SK-N-MC (cell line): ENCODE results near the gene PSME4.
"Not testable (repeated sequence)": the region's sequence is repeated elsewhere in the genome, so short reads cannot be mapped to it uniquely, and the experiment has no call there.

Source experiments
- DNase-seq: peaks from one replicate; pipeline ENCODE4 v3.0.0-alpha.2; 2011; ENCODE audit warnings: low read depth, low spot score
- H3K27ac ChIP-seq: fragments of 200-600 bp; sonication (generic); 2 replicates; pipeline ENCODE4 v1.5.1; 2016; ENCODE audit warnings: mixed run types
- H3K36me3 ChIP-seq: fragments of 200-600 bp; sonication (generic); 2 replicates; pipeline ENCODE4 v1.6.1; 2017; ENCODE audit warnings: antibody characterized with exemption, low read length, mixed read lengths; ENCODE audit not compliant: insufficient read depth
- H3K4me3 ChIP-seq: fragments of 200-600 bp; sonication (generic); 2 replicates; pipeline ENCODE4 v1.5.1; 2016
- H3K9ac ChIP-seq: fragments of 200-600 bp; sonication (generic); 2 replicates; pipeline ENCODE4 v1.8.0; 2017; ENCODE audit warnings: mixed run types, mixed read lengths; ENCODE audit not compliant: insufficient read length
- H3K9me3 ChIP-seq: fragments of 200-600 bp; sonication (generic); 2 replicates; pipeline ENCODE4 v1.6.1; 2017; ENCODE audit warnings: low read depth, mild to moderate bottlenecking, antibody characterized with exemption, low read length, moderate library complexity, mixed read lengths
- EZH2 ChIP-seq: fragments of 200-600 bp; sonication (generic); IDR thresholded peaks from one replicate; pipeline ENCODE4 v1.6.1; 2017; ENCODE audit warnings: antibody characterized with exemption
- FOXP2 ChIP-seq: optimal IDR thresholded peaks from 2 replicates; pipeline ENCODE3; 2011; ENCODE audit warnings: mild to moderate bottlenecking, moderate library complexity; ENCODE audit not compliant: insufficient read depth; ENCODE audit errors: extremely low read length, control extremely low read depth
- POLR2AphosphoS5 ChIP-seq: IDR thresholded peaks from 2 replicates; pipeline ENCODE4 v1.6.1; 2012; ENCODE audit warnings: mild to moderate bottlenecking, low read depth, low read length, borderline replicate concordance

Gene PSME4

GRCh38 chr2:53843595-53843994 lies 127.2 kb downstream of the PSME4 start:
- DNase-seq, result peak; percentile 30
- Histone ChIP-seq H3K27ac (peak overlapping the region; percentile 49; the same call in 1 of the 2 replicates), H3K4me3 (no peak overlapping the region), H3K9ac (no peak overlapping the region), H3K36me3 (no peaks in the 10 kb centered on the region), H3K9me3 (no peaks in the 10 kb centered on the region)
- TF ChIP-seq FOXP2 (no peak), EZH2 (no peak), POLR2AphosphoS5 (no peak)

- Histone ChIP-seq H3K9ac (no peak overlapping the region), H3K27ac (peak overlapping the region; percentile 49; the same call in 1 of the 2 replicates), H3K36me3 (no peaks in the 10 kb centered on the region), H3K9me3 (no peaks in the 10 kb centered on the region), H3K4me3 (no peak overlapping the region)
- DNase-seq, result no peak
- TF ChIP-seq POLR2AphosphoS5 (no peak), EZH2 (no peak), FOXP2 (no peak)
These were observed 127.9 kb downstream of the PSME4 start for GRCh38 chr2:53842891-53843290.

- not testable (repeated sequence) for H3K4me3 ChIP-seq, H3K27ac ChIP-seq, H3K36me3 ChIP-seq, H3K9me3 ChIP-seq, H3K9ac ChIP-seq, DNase-seq
These were observed 129.1 kb downstream of the PSME4 start for GRCh38 chr2:53841651-53842050.

GRCh38 chr2:53840580-53840979 lies 130.2 kb downstream of the PSME4 start:
- no peaks in the 10 kb centered on the region for H3K36me3 ChIP-seq
- H3K4me3 ChIP-seq, result no peak overlapping the region
- no peak overlapping the region for H3K27ac ChIP-seq
- DNase-seq, result no peak
- TF ChIP-seq FOXP2 (no peak), EZH2 (no peak)
- no peaks in the 10 kb centered on the region for H3K9me3 ChIP-seq
- H3K9ac ChIP-seq, result no peak overlapping the region

GRCh38 chr2:53829980-53830290 lies 140.9 kb downstream of the PSME4 start:
- DNase-seq, H3K9me3 ChIP-seq, H3K27ac ChIP-seq, H3K36me3 ChIP-seq, H3K4me3 ChIP-seq, H3K9ac ChIP-seq: not testable (repeated sequence)

GRCh38 chr2:53829273-53829979 lies 141.4 kb downstream of the PSME4 start:
- no peak for DNase-seq
- H3K4me3 ChIP-seq, result no peak overlapping the region
- H3K9ac ChIP-seq, result no peak overlapping the region
- no peaks in the 10 kb centered on the region for H3K9me3 ChIP-seq
- no peak overlapping the region for H3K27ac ChIP-seq
- H3K36me3 ChIP-seq, result no peaks in the 10 kb centered on the region
- TF ChIP-seq FOXP2, result no peak
- TF ChIP-seq POLR2AphosphoS5, result no peak

GRCh38 chr2:53828331-53828730 lies 142.5 kb downstream of the PSME4 start:
- DNase-seq, result no peak
- Histone ChIP-seq H3K9me3 (no peaks in the 10 kb centered on the region), H3K27ac (no peak overlapping the region), H3K36me3 (no peaks in the 10 kb centered on the region), H3K4me3 (no peak overlapping the region), H3K9ac (no peak overlapping the region)
- TF ChIP-seq POLR2AphosphoS5 (no peak), EZH2 (no peak)

GRCh38 chr2:53827398-53828175 lies 143.2 kb downstream of the PSME4 start:
- H3K36me3 ChIP-seq, result no peaks in the 10 kb centered on the region
- H3K4me3 ChIP-seq, result no peak overlapping the region
- no peak for DNase-seq
- H3K9me3 ChIP-seq, result no peaks in the 10 kb centered on the region
- H3K27ac ChIP-seq, result no peak overlapping the region
- H3K9ac ChIP-seq, result no peak overlapping the region
- TF ChIP-seq FOXP2, result no peak
- TF ChIP-seq POLR2AphosphoS5, result no peak
- no peak for TF ChIP-seq EZH2

GRCh38 chr2:53826587-53827397 lies 144.0 kb downstream of the PSME4 start:
- no peaks in the 10 kb centered on the region for H3K9me3 ChIP-seq
- no peak for DNase-seq
- no peak overlapping the region for H3K4me3 ChIP-seq
- TF ChIP-seq FOXP2 (no peak), POLR2AphosphoS5 (no peak), EZH2 (no peak)
- no peak overlapping the region for H3K9ac ChIP-seq
- H3K36me3 ChIP-seq, result no peaks in the 10 kb centered on the region
- H3K27ac ChIP-seq, result peak overlapping the region; percentile 34
